Measurements from ENCODE around the gene RNF145.
A peak's percentile ranks its signal among the peaks of the same experiment; 100 is the strongest.
"Not testable (repeated sequence)": the region's sequence is repeated elsewhere in the genome, so short reads cannot be mapped to it uniquely, and the experiment has no call there.

Gene RNF145, protein sequence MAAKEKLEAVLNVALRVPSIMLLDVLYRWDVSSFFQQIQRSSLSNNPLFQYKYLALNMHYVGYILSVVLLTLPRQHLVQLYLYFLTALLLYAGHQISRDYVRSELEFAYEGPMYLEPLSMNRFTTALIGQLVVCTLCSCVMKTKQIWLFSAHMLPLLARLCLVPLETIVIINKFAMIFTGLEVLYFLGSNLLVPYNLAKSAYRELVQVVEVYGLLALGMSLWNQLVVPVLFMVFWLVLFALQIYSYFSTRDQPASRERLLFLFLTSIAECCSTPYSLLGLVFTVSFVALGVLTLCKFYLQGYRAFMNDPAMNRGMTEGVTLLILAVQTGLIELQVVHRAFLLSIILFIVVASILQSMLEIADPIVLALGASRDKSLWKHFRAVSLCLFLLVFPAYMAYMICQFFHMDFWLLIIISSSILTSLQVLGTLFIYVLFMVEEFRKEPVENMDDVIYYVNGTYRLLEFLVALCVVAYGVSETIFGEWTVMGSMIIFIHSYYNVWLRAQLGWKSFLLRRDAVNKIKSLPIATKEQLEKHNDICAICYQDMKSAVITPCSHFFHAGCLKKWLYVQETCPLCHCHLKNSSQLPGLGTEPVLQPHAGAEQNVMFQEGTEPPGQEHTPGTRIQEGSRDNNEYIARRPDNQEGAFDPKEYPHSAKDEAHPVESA

DNA sequence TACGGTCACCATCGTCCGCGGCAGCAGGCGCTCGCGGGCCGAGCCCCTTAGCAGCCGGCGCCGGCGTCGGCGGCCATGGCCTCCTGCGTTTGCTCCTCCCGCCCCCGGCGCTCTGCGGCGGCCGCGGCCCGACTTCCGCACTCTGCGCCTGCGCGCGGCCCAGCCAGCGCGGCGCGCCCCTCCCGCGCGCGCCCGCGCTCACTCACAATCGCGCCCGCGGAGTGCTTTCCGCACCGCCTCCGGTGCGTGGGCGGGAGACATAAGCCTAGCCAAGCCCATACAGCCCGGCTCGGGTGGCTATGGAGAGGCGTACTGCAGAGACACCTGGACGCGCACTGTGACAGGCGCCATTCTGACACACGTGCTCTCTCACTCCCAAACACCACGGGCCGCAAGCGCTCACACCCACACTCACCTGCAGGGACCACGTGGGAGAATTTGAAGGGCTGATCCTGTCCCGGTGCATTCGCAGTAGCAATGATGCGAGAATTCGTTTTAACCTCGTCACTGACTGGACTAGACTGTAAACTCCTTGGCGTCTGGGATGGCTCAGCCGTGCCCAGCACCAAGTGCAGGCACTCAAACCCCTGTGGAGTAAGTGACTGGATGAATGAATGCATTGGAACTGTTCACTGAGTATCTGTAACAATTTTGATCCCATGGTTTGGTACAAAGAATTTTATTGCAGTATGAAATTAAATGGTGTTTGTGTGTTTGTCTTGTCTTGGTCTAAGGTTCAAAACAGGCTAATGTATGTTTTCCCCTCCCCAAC is at the start of gene RNF145:
RNF145 (minus strand) TSS at position 116 of the 772 bp plus-strand sequence. CDS start 5,936 bp downstream, outside the sequence.
- DNase-seq = peak; percentile 94

DNA sequence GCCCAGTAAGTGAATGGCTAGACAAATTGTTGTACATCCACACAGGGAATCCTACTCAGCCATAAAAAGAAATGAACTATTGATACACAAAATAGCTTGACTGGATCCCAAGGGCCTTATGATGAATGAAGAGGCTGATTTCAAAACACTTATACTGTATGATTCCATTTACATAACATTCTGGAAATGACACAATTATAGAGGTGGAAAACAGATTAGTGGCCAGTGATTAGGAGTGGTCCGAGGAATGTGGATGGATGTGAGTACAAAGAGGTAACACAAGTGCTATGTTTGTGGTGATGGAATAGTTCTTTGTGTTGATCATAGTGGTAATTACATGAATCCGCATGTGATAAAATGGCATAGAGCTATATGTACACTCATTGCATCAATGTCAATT is 49.0 kb upstream of the RNF145 start:
- DNase-seq = no peak

DNA sequence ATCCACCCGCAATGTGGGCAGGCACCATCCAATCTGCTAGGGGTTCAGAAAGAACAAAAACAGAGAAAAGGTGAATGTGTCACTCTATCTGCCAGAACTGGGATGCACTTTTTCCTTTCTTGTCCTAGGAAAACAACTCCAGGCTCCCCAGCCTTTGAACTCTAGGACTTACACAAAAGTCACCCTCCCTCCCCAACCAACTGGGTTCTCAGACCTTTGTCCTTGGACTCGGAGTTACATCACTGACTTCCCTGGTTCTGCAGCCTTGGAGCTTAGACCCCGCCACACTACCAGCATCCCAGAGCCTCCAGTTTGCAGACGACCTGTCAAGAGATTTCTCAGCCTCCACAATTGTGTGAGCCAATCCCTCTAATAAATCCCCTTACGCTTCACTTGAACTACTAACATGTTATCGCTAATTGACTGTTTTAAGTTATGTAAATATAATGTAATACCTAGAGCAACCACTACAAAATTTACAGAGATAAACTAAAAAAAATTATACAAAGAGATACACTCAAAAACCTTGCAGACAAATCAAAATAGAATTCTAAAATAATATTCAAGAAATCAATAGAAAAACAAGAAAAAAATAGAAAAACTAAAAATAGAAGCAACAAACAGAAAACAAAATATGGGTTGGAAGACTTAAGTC is 48.4 kb upstream of the RNF145 start:
- no peak for DNase-seq

DNA sequence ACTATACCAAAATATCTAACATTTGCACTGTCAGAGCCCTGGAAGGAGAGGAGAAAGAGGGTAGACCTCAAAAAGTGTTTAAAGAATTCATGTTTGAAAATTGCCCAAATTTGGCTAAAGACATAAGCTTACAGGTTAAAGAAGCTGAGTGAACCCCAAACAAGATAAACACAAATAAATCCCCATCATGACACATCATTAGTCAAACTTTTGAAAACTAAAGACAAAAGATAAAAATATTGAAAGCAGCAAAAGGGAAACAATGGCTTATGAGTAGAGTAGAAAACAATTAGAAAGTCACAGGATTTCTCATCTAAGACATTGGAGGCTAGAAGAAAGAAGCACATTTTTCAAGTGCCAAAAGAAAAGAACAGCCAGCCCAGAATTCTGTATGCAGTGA is 47.7 kb upstream of the RNF145 start:
- no peak for DNase-seq

DNA sequence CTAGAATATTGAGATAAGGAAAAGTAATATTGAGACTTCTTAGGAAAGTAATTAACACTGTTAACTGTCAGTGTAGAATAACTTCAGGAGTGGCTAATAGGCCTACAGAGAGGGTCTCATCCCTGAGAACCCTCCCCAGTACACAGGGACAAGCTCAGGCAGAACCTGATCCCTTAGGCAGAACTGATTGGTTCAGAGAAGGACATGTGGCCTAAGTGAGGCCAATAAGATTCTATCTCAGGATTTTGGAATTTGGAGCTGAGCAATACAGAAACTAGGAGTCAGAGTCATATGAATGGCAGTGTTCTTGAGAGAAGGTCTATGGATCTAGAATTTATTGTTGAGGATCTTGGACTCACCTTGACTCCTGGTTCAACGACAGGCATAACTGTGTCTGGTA is 42.8 kb upstream of the RNF145 start:
- no peak for DNase-seq

DNA sequence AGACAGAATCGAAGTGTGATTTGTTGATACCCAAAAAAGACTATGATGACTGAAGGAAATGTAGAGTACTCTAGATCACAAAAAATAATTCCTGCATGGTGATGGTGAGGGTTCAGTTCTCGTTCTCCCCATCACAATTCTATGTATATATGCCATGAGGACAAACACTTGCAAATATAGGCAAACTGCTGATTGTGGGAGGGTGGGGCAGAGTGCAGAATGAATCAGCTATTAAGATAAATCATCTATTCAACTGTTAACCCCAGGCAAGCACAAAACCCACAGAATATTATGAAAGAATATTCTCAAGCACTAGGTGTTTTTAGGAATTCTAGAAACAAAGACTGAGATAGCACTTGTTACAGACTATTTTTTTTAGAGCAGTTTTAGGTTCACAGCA is 39.8 kb upstream of the RNF145 start:
- DNase-seq = no peak

DNA sequence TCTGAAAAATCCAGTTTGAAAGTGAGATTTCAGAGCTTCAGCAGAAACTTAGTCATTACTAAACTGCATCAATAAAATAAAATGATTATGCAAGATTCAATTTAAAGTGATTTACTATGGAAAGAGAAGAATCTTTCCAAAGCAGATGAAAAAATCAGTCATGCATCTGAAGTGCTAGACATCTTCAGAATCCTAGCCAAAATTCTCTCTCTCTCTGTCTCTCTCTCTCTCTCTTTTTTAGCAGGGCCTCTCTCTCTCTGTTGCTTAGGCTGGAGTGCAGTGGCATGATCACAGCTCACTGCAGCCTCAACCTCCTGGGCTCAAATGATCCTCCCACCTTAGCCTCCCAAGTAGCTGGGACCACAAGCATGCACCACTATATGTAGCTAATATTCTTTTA is 35.5 kb upstream of the RNF145 start:
- DNase-seq = no peak

DNA sequence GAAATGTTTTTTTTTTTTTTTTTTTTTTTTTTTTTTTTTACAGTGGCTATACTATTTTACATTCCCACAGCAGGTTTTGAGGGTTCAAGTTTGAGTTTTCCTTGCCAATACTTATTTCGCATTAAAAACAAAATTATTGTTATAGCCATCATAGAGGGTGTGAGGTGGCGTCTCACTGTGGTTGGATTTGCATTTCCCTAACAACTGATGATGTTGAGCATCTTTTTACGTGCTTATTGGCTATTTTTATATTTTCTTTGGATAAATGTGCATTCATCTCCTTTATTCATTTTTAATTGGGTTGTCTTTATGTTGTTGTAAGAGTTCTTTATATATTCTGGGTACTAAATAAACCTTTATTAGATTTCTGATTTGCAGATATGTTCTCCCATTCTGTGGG is 34.8 kb upstream of the RNF145 start:
- DNase-seq = no peak

DNA sequence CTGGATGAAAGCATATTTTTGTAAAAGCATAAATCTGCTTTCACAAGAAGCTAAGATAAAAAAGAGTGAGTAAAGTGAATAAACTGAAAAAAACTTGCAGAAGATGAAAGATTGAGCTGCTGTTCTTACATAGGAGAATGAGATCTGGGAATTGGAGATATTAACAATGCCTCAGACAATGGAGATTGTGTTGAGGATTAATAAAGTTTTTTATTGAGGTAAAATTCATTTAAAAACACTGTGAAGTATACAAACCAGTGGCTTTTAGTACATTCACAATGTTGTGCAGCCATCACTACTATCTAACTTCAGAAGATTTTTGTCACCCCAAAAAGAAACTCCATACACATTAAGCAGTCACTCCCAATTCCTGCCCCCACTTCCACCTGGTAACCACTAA is 34.0 kb upstream of the RNF145 start:
- DNase-seq = no peak

DNA sequence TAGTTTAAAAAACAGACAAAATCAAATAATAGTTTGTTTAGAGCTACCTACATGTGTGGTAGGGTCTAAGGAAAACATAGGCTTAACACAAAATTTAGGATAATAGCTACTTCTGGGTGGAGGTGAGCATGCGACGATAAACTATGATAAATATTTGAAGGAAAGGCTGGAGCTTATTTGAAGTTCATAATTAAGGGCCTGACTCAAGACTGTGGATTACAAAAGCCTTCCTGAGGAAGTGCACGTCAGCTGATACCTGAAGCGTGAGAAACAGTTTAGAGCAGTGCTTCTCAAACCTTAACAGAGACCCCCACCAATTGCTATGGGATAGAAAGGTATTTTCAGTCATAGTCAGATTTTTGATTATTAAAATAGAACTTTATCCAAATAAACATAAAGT is 33.3 kb upstream of the RNF145 start:
- no peak for DNase-seq

DNA sequence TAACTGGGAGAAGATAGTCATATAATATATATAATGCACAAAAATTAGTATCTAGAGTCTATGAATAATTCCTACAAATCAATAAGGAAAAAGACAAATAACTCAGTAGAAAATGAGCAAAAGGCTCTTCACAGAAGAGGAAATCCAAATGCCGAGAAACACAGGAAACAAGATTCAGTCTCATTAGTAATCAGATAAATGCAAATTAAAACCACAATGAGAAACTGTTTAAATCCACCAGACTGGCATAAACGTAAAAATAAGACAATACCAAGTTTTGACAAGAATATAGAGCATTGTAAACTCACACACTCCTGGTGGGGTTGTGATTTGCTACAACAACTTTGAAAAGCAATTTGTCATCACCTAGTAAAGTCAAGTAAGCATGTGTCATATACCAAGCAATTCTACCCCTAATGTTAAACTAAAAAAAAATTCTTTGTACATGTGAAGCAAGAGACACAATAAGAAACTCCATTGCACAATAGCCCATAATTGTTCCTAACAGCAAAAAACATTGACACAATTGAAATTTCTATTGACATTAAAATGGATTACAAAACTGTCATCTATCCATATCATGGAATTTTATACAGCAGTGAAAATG is 32.7 kb upstream of the RNF145 start:
- DNase-seq = no peak

DNA sequence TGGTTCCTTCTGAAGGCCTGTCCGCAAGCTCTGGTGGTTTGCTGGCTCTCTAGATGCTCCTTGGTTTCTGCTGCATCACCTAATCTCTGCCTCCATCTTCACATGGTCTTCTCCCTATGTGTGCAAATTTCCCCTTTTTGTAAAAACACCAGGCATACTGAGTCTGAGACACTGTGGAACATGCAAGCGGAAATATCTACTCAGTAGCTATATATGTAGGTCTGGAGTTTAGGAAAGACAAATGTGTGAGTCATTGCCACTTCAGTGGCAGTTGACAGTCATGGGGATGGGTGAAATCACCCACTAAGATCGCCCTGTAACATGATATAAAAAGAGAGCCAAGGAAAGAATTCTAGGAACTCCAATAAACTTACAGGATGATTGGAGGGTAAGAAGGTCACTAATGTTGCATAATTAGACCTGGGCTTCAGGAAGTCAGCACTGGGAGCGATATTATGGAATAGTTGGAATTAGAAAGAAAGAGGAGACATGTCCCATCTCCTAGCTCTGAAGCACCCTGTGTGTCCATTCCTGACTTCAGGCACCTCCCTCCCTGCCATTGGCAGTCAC is 31.0 kb upstream of the RNF145 start:
- DNase-seq = no peak

DNA sequence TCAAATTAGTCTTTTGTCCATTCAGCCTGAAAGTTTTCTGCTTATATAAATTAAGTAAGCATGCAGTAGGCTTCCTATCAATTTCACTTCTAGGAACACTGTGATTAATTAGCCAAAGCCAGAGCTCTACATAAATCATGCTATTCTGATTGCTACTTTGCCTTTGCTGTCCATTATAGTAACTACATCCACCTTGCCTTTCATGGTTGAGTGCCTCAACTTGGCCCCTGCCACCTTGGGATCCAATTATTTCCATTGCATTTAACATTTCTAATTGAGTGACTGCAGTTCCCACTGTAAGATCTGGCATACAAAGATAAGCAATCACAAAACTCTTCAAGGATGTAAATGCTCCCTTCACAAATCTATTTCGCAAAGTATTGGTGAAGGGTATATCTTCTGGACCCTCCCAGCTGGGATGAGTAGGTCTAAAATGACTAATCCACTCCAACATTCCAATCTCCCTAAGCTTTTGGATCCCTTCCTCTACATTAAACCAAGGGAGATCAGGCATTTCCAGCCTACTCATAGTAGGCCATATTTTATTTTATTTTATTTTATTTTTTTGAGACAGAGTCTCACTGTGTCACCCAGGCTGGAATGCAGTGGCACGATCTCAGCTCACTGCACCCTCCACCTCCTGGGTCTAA is 26.6 kb upstream of the RNF145 start:
- DNase-seq = not testable (repeated sequence)

DNA sequence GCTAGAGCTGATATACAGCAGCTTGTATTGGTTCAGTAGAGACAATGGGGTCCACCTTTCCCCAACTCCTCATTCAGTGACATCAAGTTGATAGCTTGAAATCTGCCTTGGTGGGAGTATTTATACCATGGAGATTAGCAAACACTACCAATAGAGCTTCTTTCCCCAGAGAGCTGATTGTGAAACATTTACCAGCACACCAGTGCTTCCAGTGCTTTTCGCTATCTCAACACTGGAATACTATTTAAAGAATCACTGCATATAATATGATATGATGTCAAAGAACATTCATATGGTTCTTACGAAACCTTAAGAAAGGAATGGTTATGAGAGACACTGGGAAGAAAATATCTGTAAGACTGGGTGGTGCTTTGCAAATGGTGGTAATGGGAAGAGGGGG is 21.8 kb upstream of the RNF145 start:
- no peak for DNase-seq

DNA sequence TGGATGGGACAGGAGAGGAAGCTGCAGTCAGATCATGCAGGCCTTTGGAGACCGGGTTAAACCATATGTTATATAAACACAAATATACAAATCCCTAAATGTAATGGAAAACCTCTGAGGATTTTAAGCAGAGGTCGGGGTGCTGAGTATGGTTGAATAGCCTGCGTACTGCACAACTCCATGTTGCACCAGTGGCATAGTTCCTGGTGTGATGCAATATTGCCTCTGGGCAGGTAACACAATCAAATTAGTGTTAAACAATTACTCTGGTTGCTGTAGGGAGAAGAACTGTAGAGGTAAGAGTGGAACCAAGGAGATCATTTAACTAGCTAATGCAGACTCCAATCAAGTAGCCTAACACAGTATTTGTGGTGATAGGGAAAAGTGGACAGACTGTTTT is 21.3 kb upstream of the RNF145 start:
- DNase-seq = no peak

DNA sequence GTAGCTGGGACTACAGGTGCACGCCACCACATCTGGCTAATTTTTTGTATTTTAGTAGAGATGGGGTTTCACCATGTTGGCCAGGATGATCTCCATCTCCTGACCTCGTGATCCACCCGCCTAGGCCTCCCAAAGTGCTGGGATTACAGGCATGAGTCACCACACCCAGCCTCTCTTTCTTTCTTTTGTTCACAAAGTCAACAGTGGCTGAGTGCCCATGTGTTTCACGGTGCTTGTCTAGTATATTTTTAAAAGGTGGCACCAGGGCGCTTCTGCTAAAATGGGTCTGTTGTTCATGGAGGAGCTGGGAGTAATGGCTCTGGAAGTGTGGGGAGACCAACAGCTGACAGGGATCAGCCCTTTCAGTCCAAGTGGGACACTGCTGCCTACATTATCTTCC is 18.7 kb upstream of the RNF145 start:
- not testable (repeated sequence) for DNase-seq

DNA sequence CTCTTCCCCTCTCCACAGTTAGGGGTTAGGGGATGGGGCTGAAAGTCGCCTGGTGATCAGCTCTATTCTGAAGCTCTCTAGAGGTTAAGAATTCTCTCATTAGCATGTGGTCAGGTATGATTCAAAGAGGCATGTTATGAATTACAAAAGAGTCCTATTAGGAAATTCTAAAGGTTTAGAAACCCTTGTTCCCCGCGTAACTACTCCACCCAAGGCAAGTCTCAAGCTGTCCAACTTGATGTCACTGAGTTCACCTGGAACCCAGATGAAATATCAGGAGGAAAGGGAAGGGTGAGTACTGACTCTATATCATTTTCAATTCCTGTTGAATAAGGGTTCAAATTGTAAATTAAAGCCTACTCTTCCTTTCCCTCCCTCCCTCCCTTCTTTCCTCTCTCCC is 18.1 kb upstream of the RNF145 start:
- no peak for DNase-seq

DNA sequence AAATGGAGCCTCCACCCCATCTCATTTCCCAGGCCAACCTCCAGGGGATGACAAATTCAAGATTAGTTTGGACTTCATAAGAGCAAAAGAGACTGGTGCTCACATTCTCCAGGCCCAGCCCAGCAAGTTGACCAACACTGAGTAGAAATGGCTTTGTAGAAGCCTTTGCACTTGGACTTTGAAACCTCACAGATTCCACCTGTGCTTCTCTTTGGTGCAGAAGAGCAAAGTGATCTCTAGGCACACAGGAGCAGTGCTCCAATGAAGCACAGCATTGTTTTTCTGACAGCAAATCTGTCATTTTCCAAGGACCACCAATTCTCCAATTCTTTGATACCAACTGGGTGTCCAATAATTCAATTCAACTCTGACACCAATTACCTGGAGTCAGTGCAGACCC is 17.1 kb upstream of the RNF145 start:
- no peak for DNase-seq

DNA sequence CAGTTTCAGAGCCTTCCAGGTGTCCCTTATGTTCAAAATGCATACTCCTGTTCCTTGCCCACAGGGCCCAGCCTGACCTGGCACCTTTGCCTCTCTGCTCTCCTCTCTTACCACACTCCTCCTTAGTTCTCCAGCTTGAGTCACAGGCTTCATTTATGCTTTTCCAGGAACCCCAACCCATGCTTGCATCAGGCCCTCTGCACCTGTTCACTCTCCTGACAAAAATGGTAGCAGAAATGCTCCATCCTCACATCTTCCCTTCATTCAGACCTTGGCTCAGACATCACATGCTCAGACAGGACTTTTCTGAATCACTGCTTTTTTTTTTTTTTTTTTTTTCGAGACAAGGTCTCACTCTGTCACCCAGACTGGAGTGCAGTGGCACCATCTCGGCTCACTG is 15.1 kb upstream of the RNF145 start:
- no peak for DNase-seq

DNA sequence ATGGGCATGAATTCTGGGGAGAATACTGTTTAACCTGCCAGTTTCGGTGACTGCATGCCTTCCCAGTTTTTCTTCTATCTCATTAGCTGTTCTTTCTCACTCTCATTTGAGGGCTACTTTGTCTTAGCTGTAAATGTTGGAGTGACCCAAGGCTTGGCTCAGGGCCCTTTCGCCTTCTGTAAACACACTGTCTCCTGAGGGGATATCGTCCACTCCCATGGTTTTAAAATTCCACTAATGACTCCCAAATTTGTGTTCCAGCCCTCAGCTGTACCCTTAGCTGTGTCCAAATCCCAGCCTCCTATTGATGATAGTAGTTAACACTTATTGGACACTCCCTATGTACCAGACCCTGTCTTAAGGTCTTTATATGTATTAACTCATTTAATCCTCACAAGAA is 14.1 kb upstream of the RNF145 start:
- DNase-seq = no peak

DNA sequence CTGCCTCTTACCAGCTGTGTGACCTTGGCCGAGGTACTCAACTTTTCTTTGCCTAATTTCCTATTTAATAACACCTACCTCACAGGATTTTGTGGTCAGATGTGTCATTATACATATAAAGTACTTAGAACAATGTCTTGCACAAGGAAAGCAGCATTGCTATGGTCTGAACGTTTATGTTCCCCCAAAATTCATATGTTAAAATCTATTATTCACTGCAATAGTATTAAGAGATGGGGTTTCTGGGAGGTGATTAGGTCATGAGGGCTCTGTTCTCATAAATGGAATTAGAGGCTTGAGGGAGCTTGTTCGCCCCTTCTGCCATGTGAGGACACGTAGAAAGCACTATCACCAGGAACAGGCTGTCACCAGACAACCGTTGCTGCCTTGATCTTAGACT is 10.9 kb upstream of the RNF145 start:
- no peak for DNase-seq

DNA sequence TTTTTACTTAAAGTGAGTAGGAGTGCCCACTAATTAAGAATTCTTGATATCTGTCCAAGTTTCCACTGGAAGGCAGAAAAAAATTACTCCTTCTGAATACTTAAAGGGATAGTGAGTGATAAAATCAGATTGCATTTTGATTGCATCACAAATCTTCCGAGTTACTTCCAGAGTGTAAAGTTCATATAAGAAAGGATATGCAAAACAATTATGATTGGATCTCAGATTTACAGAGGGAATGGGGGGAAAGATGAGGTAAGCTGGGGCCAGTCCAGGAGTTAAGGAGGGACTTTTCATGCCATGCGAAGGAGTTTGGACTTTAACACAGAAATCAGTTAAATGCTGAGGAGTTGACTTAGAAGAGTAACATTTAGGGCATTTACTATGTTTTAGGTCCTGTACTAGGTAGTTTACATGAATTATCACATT is 9.3 kb upstream of the RNF145 start:
- DNase-seq = no peak

All from CD4-positive, alpha-beta T cell treated with Interleukin-17A for 1 hour (primary cell).